CD8-positive, alpha-beta memory T cell (primary cell): ENCODE measurements around the gene ERICH2. TPM values are rescaled to one million over a fixed set of nuclear protein-coding genes. Genes with fewer than 3 reads are reported as not detected.
A peak's percentile ranks its signal among the peaks of the same experiment; 100 is the strongest.

Experiments used
- CTCF ChIA-PET: fragments of 350-600 bp; sonication (Branson Sonifier 250); formaldehyde crosslinking; loops from one replicate; lab custom pipeline; 2021; ENCODE audit warnings: antibody characterized with exemption; lab: Charles Lee
- POLR2A ChIA-PET: fragments of 350-600 bp; sonication (Branson Sonifier 250); formaldehyde crosslinking; loops from one replicate; lab custom pipeline; 2021; ENCODE audit warnings: antibody characterized with exemption; lab: Charles Lee
- DNase-seq, 5 donors: peaks; one replicate each; pipeline versions ENCODE4 v3.0.0 to v3.0.0-alpha.2; 2020 to 2022; ENCODE audit warnings: mixed read lengths in 1 of 5
- H3K27ac ChIP-seq: one replicate; pipeline ENCODE4 v1.7.0; 2013; ENCODE audit warnings: low read depth, mild to moderate bottlenecking, low read length, moderate library complexity
- H3K27me3 ChIP-seq: 2 replicates; pipeline ENCODE4 v1.7.0; 2013; ENCODE audit warnings: low read length, mild to moderate bottlenecking; ENCODE audit not compliant: insufficient read depth, poor library complexity, severe bottlenecking
- H3K36me3 ChIP-seq: 2 replicates; pipeline ENCODE4 v1.7.0; 2013; ENCODE audit warnings: mild to moderate bottlenecking, low read length, moderate library complexity; ENCODE audit not compliant: insufficient read depth
- H3K4me1 ChIP-seq: 2 replicates; pipeline ENCODE4 v1.7.0; 2013; ENCODE audit warnings: mild to moderate bottlenecking, low read length, moderate library complexity; ENCODE audit not compliant: insufficient read depth
- H3K4me3 ChIP-seq: 2 replicates; pipeline ENCODE4 v1.7.0; 2013; ENCODE audit warnings: mild to moderate bottlenecking, low read length
- H3K9me3 ChIP-seq: 2 replicates; pipeline ENCODE4 v1.7.0; 2013; ENCODE audit warnings: mild to moderate bottlenecking, low read length
- H3K27ac Mint-ChIP-seq, 8 donors: one replicate each; pipeline ENCODE4 v1.8.0; 2020 to 2021; ENCODE audit warnings: mixed read lengths in 8 of 8, mild to moderate bottlenecking in 6 of 8, inconsistent platforms in 3 of 8, moderate library complexity in 3 of 8
- H3K27me3 Mint-ChIP-seq, 2 donors: one replicate each; pipeline ENCODE4 v1.8.0; 2020 to 2021; ENCODE audit warnings: mixed read lengths in 2 of 2, mild to moderate bottlenecking in 1 of 2, moderate library complexity in 1 of 2
- H3K36me3 Mint-ChIP-seq, 3 donors: one replicate each; pipeline ENCODE4 v1.8.0; 2020 to 2021; ENCODE audit warnings: mixed read lengths in 3 of 3, inconsistent platforms in 1 of 3, mild to moderate bottlenecking in 1 of 3
- H3K4me1 Mint-ChIP-seq, 3 donors: one replicate each; pipeline ENCODE4 v1.8.0; 2020 to 2021; ENCODE audit warnings: mixed read lengths in 3 of 3, inconsistent platforms in 1 of 3, mild to moderate bottlenecking in 1 of 3
- H3K4me3 Mint-ChIP-seq, 7 donors: one replicate each; pipeline ENCODE4 v1.8.0; 2020 to 2021; ENCODE audit warnings: mixed read lengths in 7 of 7, mild to moderate bottlenecking in 6 of 7, moderate library complexity in 4 of 7, inconsistent platforms in 2 of 7
- H3K9me3 Mint-ChIP-seq, 5 donors: one replicate each; pipeline ENCODE4 v1.8.0; 2020 to 2022; ENCODE audit warnings: mixed read lengths in 5 of 5, mild to moderate bottlenecking in 3 of 5, moderate library complexity in 2 of 5, inconsistent platforms in 1 of 5
- polyA plus RNA-seq: library from polyadenylated mRNA; unstranded; fragments of 300-500 nt; fragmentation: Illumina TruSeq; gene quantifications from one replicate; pipeline ENCODE4 v1.2.3, GENCODE V29; 2021
- total RNA-seq, 2 experiments: library from RNA; stranded (reverse); gene quantifications; one replicate each; pipeline ENCODE4 v1.2.3, GENCODE V29; 2021

Gene ERICH2
- total and polyA plus RNA-seq, 3 experiments from 2014 or later = not detected

GRCh38 chr2:170824526-170825015 is 54.4 kb downstream of the ERICH2 start:
- Histone ChIP-seq H3K36me3 (no peaks in the 10 kb centered on the region), H3K27ac (no peak overlapping the region), H3K9me3 (no peaks in the 10 kb centered on the region), H3K4me1 (peaks cover 35% of the 10 kb centered on the region), H3K4me3 (no peak overlapping the region), H3K27me3 (peaks cover 36% of the 10 kb centered on the region)
- Mint-ChIP-seq H3K9me3 (peaks cover 0 to 4% (median 0%) of the 10 kb centered on the region in 5 donors), H3K27me3 (peaks cover 70 to 78% of the 10 kb centered on the region in 2 donors), H3K4me3 (peak overlapping the region in 1 of 7 donors; percentile 51), H3K27ac (no peak overlapping the region), H3K4me1 (peaks cover 29 to 41% (median 35%) of the 10 kb centered on the region in 3 donors), H3K36me3 (no peaks in the 10 kb centered on the region)
- CTCF ChIA-PET = interaction anchor here (0.9 to 1.8 kb wide), 2 partner anchors 8 to 12 kb away, joined by 3 to 7 read pairs; partner anchors contain the start of gene GAD1
- POLR2A ChIA-PET = no interaction called here
- no peak for DNase-seq

- Mint-ChIP-seq H3K36me3 (peaks cover 0 to 4% (median 0%) of the 10 kb centered on the region in 3 donors), H3K9me3 (no peaks in the 10 kb centered on the region), H3K4me1 (peaks cover 0 to 7% (median 1%) of the 10 kb centered on the region in 3 donors), H3K27me3 (peaks cover 53 to 76% of the 10 kb centered on the region in 2 donors), H3K4me3 (no peak overlapping the region), H3K27ac (no peak overlapping the region)
- Histone ChIP-seq H3K27ac (no peak overlapping the region), H3K27me3 (peaks cover 5% of the 10 kb centered on the region), H3K4me3 (no peak overlapping the region), H3K4me1 (peaks cover 1% of the 10 kb centered on the region), H3K36me3 (no peaks in the 10 kb centered on the region), H3K9me3 (no peaks in the 10 kb centered on the region)
- ChIA-PET POLR2A (interaction anchor here (0.6 kb wide), 1 partner anchor 177 kb away, joined by 10 read pairs; no protein-coding TSS in a partner anchor), CTCF (no interaction called here)
- DNase-seq = no peak
These were observed 57.8 kb downstream of the ERICH2 start for GRCh38 chr2:170827841-170828532.

GRCh38 chr2:170828533-170828916 is 58.3 kb downstream of the ERICH2 start:
- Mint-ChIP-seq H3K4me3 (no peak overlapping the region), H3K36me3 (peaks cover 0 to 5% (median 0%) of the 10 kb centered on the region in 3 donors), H3K27me3 (peaks cover 53 to 81% of the 10 kb centered on the region in 2 donors), H3K9me3 (no peaks in the 10 kb centered on the region), H3K4me1 (peaks cover 0 to 4% (median 0%) of the 10 kb centered on the region in 3 donors), H3K27ac (no peak overlapping the region)
- no peak overlapping the region for H3K4me3 ChIP-seq
- POLR2A ChIA-PET = no interaction called here
- CTCF ChIA-PET = no interaction called here
- no peaks in the 10 kb centered on the region for H3K36me3 ChIP-seq
- no peaks in the 10 kb centered on the region for H3K9me3 ChIP-seq
- no peak overlapping the region for H3K27ac ChIP-seq
- no peaks in the 10 kb centered on the region for H3K4me1 ChIP-seq
- DNase-seq = no peak
- H3K27me3 ChIP-seq = peaks cover 4% of the 10 kb centered on the region

- no peak overlapping the region for H3K4me3 Mint-ChIP-seq
- H3K9me3 ChIP-seq = no peaks in the 10 kb centered on the region
- no peaks in the 10 kb centered on the region for H3K4me1 ChIP-seq
- ChIA-PET CTCF (no interaction called here), POLR2A (no interaction called here)
- peaks cover 4% of the 10 kb centered on the region for H3K27me3 ChIP-seq
- peaks cover 51 to 80% of the 10 kb centered on the region in 2 donors for H3K27me3 Mint-ChIP-seq
- no peaks in the 10 kb centered on the region for H3K4me1 Mint-ChIP-seq
- DNase-seq = no peak
- H3K27ac Mint-ChIP-seq = no peak overlapping the region
- no peaks in the 10 kb centered on the region for H3K9me3 Mint-ChIP-seq
- no peak overlapping the region for H3K27ac ChIP-seq
- peaks cover 0 to 5% (median 0%) of the 10 kb centered on the region in 3 donors for H3K36me3 Mint-ChIP-seq
- H3K4me3 ChIP-seq = no peak overlapping the region
- H3K36me3 ChIP-seq = no peaks in the 10 kb centered on the region
These were observed 58.9 kb downstream of the ERICH2 start for GRCh38 chr2:170829036-170829435.

- CTCF ChIA-PET = no interaction called here
- Histone ChIP-seq H3K4me1 (no peaks in the 10 kb centered on the region), H3K27me3 (no peaks in the 10 kb centered on the region), H3K36me3 (no peaks in the 10 kb centered on the region), H3K4me3 (no peak overlapping the region), H3K9me3 (no peaks in the 10 kb centered on the region), H3K27ac (no peak overlapping the region)
- Mint-ChIP-seq H3K4me1 (no peaks in the 10 kb centered on the region), H3K4me3 (no peak overlapping the region), H3K27ac (no peak overlapping the region), H3K36me3 (peaks cover 0 to 5% (median 0%) of the 10 kb centered on the region in 3 donors), H3K27me3 (peaks cover 40 to 74% of the 10 kb centered on the region in 2 donors), H3K9me3 (no peaks in the 10 kb centered on the region)
- DNase-seq = no peak
- POLR2A ChIA-PET = interaction anchor here (0.5 kb wide), 1 partner anchor 22 kb away, joined by 7 read pairs; no protein-coding TSS in a partner anchor
These were observed 60.0 kb downstream of the ERICH2 start for GRCh38 chr2:170830166-170830565.

GRCh38 chr2:170831115-170831514 is 60.9 kb downstream of the ERICH2 start:
- Histone ChIP-seq H3K4me1 (no peaks in the 10 kb centered on the region), H3K4me3 (no peak overlapping the region), H3K27me3 (peaks cover under 1% of the 10 kb centered on the region), H3K27ac (no peak overlapping the region), H3K36me3 (no peaks in the 10 kb centered on the region), H3K9me3 (no peaks in the 10 kb centered on the region)
- Mint-ChIP-seq H3K4me1 (no peaks in the 10 kb centered on the region), H3K4me3 (no peak overlapping the region), H3K27ac (peak overlapping the region in 1 of 8 donors; percentile 47), H3K9me3 (no peaks in the 10 kb centered on the region), H3K36me3 (peaks cover 0 to 5% (median 0%) of the 10 kb centered on the region in 3 donors), H3K27me3 (peaks cover 33 to 73% of the 10 kb centered on the region in 2 donors)
- ChIA-PET POLR2A (no interaction called here), CTCF (no interaction called here)
- no peak for DNase-seq

- POLR2A ChIA-PET = no interaction called here
- Histone ChIP-seq H3K9me3 (no peaks in the 10 kb centered on the region), H3K27me3 (peaks cover 6% of the 10 kb centered on the region), H3K4me1 (no peaks in the 10 kb centered on the region), H3K27ac (no peak overlapping the region), H3K4me3 (no peak overlapping the region), H3K36me3 (no peaks in the 10 kb centered on the region)
- no peak for DNase-seq
- CTCF ChIA-PET = no interaction called here
- H3K4me3 Mint-ChIP-seq = no peak overlapping the region
- no peak overlapping the region for H3K27ac Mint-ChIP-seq
- no peaks in the 10 kb centered on the region for H3K9me3 Mint-ChIP-seq
- H3K4me1 Mint-ChIP-seq = no peaks in the 10 kb centered on the region
- peaks cover 0 to 13% (median 0%) of the 10 kb centered on the region in 3 donors for H3K36me3 Mint-ChIP-seq
- H3K27me3 Mint-ChIP-seq = peaks cover 11 to 49% of the 10 kb centered on the region in 2 donors
These were observed 65.8 kb downstream of the ERICH2 start for GRCh38 chr2:170836027-170836426.

GRCh38 chr2:170840717-170841210 is 70.6 kb downstream of the ERICH2 start:
- H3K27me3 ChIP-seq = peaks cover 6% of the 10 kb centered on the region
- DNase-seq = no peak
- Mint-ChIP-seq H3K4me1 (peaks cover 15 to 16% (median 16%) of the 10 kb centered on the region in 3 donors), H3K4me3 (no peak overlapping the region), H3K27ac (no peak overlapping the region), H3K9me3 (no peaks in the 10 kb centered on the region), H3K36me3 (peaks cover 0 to 9% (median 0%) of the 10 kb centered on the region in 3 donors), H3K27me3 (peaks cover 3 to 30% of the 10 kb centered on the region in 2 donors)
- H3K36me3 ChIP-seq = no peaks in the 10 kb centered on the region
- POLR2A ChIA-PET = no interaction called here
- H3K27ac ChIP-seq = no peak overlapping the region
- peaks cover 12% of the 10 kb centered on the region for H3K4me1 ChIP-seq
- H3K9me3 ChIP-seq = no peaks in the 10 kb centered on the region
- CTCF ChIA-PET = interaction anchor here (1.0 kb wide), 1 partner anchor 28 kb away, joined by 4 read pairs; no protein-coding TSS in a partner anchor
- H3K4me3 ChIP-seq = no peak overlapping the region
